Left cardiac atrium (tissue), 4 donors: ENCODE measurements around the gene FBXL22. TPM values are rescaled to one million over a fixed set of nuclear protein-coding genes. Genes with fewer than 3 reads are reported as not detected.
A peak's percentile ranks its signal among the peaks of the same experiment; 100 is the strongest.

Source experiments
- ATAC-seq, 2 donors: fragments of 200-7000 bp; cut with Tn5 transposase; one replicate each; pipeline ENCODE4 v1.9.1; 2020; ENCODE audit warnings: mild to moderate bottlenecking in 2 of 2, moderate library complexity in 2 of 2
- DNase-seq: peaks from one replicate; pipeline ENCODE4 v3.0.0-alpha.2; 2020
- intact Hi-C, 2 donors: fragments of 100-400 bp; cut with DNase I; formaldehyde crosslinking; loops; one replicate each; pipeline versions ENCODE4 v1.14.1 to v1.15.1; 2022 to 2023
- long read RNA-seq: library from polyadenylated mRNA; unstranded; transcript quantifications from one replicate; pipeline ENCODE4 v2.0.0, GENCODE V29; 2021
- total RNA-seq, 2 donors: library from RNA; stranded (reverse); fragmentation: NEBNext Ultra II Directional; extraction: Animal tissue kit (Norgen Biotek cat#: 25700); gene quantifications; one replicate each; pipeline ENCODE4 v1.2.1, GENCODE V29; 2021
- donor health status: DM: no; HTN: yes; CAD: no.
- donor health status: DM: no; HTN: yes; CAD: no; lungs with severe emphysema.
- donor health status: DM: yes; HTN: yes; CAD: no.
- donor health status: Dilated cardiomyopathy.

Gene FBXL22
- 10 to 100 TPM; 14.9 to 24.2 TPM for total RNA-seq
- long read RNA-seq = 0 reads

- intact Hi-C loops = loop anchor here in 1 of 2 donors (5.0 to 10.0 kb wide), 3 partner anchors 110 to 312 kb away; no protein-coding TSS in a partner anchor
- peak; percentile 53 for DNase-seq
- ATAC-seq = peak; percentile 9 to 35
Measured at GRCh38 chr15:63597038-63597790, at the start of gene FBXL22. FBXL22 (plus strand) TSS chr15:63597387; CDS start chr15:63597393, 6 bp downstream.

DNA sequence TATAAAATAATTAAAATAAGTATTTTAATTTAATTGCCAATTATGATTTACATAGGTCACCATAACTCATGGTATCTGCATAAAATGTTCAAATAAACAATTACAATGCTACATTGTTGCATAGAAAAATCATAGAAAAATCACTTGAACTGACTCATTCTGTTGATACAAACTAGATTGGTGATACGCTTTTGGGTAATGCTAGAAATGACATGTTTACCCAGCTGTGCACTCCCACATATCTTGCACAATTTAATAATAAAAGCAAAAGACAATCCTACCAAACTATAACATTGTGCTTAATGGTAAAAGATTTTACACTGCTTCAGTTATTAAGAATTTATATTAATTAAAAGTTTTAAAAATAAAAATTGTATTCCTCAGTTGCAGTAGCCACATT is 45.8 kb upstream of the FBXL22 start:
- intact Hi-C loops = loop anchor here in 1 of 2 donors (10.0 kb wide), 1 partner anchor 57 kb away; no protein-coding TSS in a partner anchor

DNA sequence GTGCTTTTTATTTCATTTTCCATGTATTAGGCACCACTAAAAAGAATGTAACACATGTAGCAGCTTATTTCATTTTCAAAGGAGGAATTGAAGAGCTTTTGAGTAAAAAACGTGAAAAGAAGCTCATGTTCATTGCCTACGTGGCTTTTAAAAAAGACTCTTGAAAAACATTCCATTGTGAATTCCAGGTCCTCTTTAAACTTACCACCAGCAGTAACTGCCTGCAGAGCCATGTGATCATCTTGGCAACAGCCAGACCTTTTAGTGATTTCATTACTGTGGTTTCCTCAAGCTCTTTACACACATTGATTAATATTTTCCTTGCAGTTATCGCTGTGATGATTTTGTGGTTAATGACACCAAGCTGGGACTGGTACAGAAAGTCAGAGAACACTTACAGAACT is 43.8 kb upstream of the FBXL22 start:
- DNase-seq (no peak), ATAC-seq (peak; percentile 88 to 94)
- intact Hi-C loops = loop anchor here in 1 of 2 donors (10.0 kb wide), 1 partner anchor 59 kb away; no protein-coding TSS in a partner anchor

More for the DNA sequence above, 45.8 kb upstream of the FBXL22 start:
- ATAC-seq = peak in 1 of 2 donors; percentile 48
- DNase-seq = no peak

DNA sequence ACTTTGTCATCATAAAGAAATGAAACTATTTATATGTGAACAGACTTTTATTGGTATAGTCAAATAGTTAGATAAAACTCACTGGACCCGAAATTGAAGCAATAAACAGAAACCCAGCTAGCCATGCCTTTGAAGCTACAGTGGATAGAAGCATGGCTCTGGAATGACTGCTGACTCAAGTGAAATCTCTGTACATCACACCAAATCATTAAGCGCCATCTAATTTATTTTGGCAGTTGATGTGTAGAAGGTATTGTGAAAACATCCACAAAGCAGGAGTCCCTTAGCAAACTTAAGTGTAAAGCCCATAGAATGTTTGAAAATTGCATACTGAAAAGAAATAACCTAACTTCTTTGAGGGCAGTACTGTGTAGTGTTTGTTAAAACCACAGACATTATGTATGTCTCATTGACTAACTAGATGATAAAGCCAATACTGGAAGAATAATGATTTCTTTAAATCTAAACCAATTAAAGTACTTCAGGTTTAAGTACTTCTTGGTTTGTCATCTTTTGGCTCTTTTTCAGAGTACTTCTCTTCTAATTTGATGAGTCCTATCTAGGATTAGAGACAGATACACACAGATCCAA is 42.8 kb upstream of the FBXL22 start:
- intact Hi-C loops = loop anchor here in 1 of 2 donors (10.0 kb wide), 1 partner anchor 60 kb away; no protein-coding TSS in a partner anchor
- no peak for ATAC-seq
- no peak for DNase-seq

DNA sequence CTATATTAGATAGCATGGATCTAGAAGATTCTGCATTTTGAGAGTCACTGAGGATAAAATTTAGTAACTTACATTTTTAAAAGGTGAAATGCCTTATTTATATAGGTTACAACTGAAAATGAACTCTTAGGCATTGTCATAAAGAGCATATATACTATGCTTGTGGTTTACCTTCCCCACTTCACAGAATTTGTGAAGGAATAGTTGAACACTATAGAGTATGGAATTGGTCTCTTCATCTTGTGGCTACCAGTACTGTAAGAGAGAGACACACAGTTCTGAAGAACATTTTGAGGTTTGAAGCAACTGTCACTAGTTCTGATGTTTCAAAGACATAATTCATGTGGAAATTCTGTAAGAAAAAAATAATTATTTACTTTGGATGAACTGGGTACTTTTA is 41.7 kb upstream of the FBXL22 start:
- intact Hi-C loops = loop anchor here in 1 of 2 donors (10.0 kb wide), 1 partner anchor 61 kb away; no protein-coding TSS in a partner anchor
- DNase-seq (no peak), ATAC-seq (no peak)

DNA sequence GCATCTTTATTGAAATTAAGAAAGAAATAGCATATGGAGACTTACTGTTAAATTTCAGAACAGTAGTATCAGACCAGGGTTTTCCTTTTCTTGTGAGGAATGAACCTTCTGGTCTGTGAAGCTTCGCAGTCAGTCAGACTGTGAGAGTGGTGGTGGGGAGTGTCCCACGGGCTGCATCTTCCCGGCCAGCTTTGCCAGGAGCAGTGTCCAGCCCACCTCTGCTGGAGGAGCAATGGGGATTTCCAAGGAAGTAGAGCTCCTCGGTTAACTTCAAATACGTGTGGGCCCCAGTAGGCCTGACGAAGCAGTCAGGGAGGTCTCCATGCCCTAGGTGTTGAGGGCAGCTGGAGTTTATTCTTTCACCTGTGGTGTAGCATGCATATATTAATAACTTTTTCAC is 40.9 kb upstream of the FBXL22 start:
- DNase-seq = no peak
- intact Hi-C loops = loop anchor here in 1 of 2 donors (10.0 kb wide), 1 partner anchor 61 kb away; no protein-coding TSS in a partner anchor
- ATAC-seq = no peak

GRCh38 chr15:63556736-63557135 is 40.5 kb upstream of the FBXL22 start:
- intact Hi-C loops = loop anchor here in 1 of 2 donors (10.0 kb wide), 1 partner anchor 62 kb away; no protein-coding TSS in a partner anchor
- DNase-seq (no peak), ATAC-seq (no peak)

GRCh38 chr15:63559753-63560152 is 37.4 kb upstream of the FBXL22 start:
- intact Hi-C loops = loop anchor here in 1 of 2 donors (10.0 kb wide), 1 partner anchor 65 kb away; no protein-coding TSS in a partner anchor
- ATAC-seq (no peak), DNase-seq (no peak)

GRCh38 chr15:63560741-63561448 is 36.3 kb upstream of the FBXL22 start:
- intact Hi-C loops = no loop called here
- ATAC-seq = no peak
- DNase-seq = no peak

DNA sequence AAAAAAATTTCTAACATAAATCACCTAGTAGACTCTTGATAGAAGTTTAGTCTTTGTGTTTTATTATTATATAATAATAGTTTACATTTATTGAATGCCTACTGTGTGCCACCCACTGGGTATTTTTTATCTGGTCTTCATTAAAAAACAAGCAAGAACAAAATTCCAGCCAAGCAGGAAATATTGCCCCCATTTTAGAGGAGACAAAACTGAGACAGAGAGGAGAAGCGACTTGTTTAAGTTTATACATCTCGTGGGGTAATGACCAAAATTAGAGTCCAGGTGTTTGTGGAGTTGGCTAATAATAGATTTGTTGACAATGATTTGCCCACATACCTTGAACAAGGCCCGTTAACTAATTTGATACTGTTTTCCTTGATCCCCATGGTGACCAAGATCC is 33.1 kb upstream of the FBXL22 start:
- ATAC-seq (no peak), DNase-seq (no peak)
- intact Hi-C loops = no loop called here

- intact Hi-C loops = no loop called here
- ATAC-seq (no peak), DNase-seq (no peak)
Measured at GRCh38 chr15:63565536-63566186, 31.5 kb upstream of the FBXL22 start.

DNA sequence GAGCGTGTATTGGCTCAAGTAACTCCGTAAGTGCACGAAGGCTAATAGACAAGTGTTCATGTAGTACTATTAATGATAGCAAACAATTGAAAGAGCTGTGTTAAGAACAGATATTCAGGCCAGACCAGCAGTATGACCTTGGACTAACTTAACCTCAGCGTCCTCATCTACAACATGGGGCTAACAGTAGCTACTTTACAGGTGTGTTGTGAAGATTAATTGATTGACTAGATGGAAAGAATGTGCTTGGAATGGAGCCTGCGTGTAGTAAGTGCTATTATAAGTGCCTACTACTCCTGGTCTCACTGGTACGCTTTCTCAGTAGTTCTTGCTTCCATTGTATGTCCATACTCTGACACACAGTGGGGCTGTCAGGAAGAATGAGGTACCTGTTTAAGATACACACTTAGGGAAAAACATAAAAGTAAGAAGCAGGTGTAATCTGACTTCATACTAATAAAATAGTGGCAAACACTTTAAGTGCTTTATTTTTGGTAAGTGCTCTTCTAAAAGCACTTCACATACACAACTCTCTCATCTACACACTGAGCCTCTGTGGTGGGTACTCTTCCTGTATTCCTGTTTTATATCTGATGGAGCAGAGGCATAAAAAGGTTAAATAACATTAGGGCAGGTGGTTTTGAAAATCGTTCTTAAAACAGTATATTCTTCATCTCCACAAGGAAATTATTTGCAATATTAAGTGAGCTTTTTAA is 24.3 kb upstream of the FBXL22 start:
- no peak for ATAC-seq
- intact Hi-C loops = no loop called here

DNA sequence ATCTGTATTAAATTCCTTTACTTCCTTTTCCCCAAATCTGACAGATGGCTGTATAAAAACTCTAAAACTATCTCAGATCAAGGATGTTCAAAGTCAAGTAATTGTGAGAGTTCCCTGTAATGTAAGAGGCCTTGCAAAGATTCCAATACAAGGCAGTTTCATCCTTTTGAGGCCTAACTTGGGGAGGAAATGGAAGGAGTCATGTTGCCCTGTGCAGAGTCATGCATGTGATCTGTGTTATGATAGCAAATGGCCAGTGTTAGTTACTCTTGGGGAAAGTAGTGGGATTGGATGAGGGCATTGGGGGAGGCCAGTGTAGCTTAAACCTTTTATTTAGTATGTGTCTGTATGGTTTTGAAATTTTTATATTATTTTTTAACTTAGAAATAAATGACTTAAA is 23.7 kb upstream of the FBXL22 start:
- DNase-seq (no peak), ATAC-seq (no peak)
- intact Hi-C loops = no loop called here

More for the DNA sequence above, 24.3 kb upstream of the FBXL22 start:
- no peak for DNase-seq

- DNase-seq (no peak), ATAC-seq (no peak)
- intact Hi-C loops = no loop called here
Measured at GRCh38 chr15:63575312-63575711, 21.9 kb upstream of the FBXL22 start.

GRCh38 chr15:63576441-63576840 is 20.7 kb upstream of the FBXL22 start:
- intact Hi-C loops = no loop called here
- DNase-seq (no peak), ATAC-seq (no peak)

DNA sequence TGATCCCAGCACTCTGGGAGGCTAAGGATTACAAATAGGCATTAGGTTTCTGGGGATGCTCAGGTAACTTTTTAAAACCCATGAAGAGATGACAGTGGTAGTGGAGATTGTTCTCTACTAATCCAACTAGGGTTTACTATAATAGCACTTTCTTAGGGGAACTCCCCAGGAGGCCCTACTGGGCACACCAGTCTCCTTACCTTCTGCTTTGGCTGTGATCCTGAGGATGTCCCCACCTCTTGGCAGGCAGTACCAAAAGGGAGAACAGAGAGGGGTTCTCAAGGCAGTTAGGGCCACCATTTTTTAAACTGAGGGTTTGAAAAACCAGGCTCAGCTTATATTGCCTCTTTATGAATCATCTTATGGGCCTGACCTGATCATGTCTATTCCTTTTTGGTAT is 15.0 kb upstream of the FBXL22 start:
- ATAC-seq (no peak), DNase-seq (no peak)
- intact Hi-C loops = no loop called here

GRCh38 chr15:63582718-63583426 is 14.3 kb upstream of the FBXL22 start:
- no peak for DNase-seq
- no peak for ATAC-seq
- intact Hi-C loops = no loop called here

DNA sequence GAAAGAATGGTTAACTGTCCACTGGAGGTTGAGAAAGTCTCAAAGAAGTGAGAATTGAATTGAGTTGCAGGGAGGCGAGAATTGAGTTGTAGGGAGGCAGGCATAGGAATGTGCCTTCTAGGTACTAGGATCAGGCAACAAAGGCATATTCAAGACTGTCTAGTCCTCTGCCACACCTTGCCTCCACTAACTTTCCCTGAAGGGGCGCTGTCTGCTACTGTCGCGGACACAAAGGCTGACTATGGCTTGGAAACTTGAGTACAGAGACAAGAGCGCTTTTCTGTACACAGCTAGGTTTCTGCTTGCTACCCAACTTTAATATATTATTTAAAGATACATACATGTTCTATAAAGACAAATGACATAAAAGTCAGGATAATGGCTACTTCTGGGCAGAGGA is 10.4 kb upstream of the FBXL22 start:
- intact Hi-C loops = no loop called here
- ATAC-seq (no peak), DNase-seq (no peak)
